ENCODE measurements around the gene PAPOLG. TPM values are rescaled to one million over a fixed set of nuclear protein-coding genes. Genes with fewer than 3 reads are reported as not detected.

The PAPOLG gene
- total RNA-seq, 1 donor from 2014 or later, result 60.8 TPM

- no peak overlapping the region for H3K27ac Mint-ChIP-seq
- H3K4me1 ChIP-seq, result no peaks in the 10 kb centered on the region
- no peaks in the 10 kb centered on the region for H3K79me2 ChIP-seq (ENCODE audit: low read depth)
- peaks cover 2% of the 10 kb centered on the region for H3K9me3 Mint-ChIP-seq
- no peaks in the 10 kb centered on the region for H3K4me1 Mint-ChIP-seq
- no peaks in the 10 kb centered on the region for H3K27me3 ChIP-seq
- H3K27me3 Mint-ChIP-seq (ENCODE audit: insufficient read depth, low read depth), result peaks cover 6% of the 10 kb centered on the region
- H4K20me1 ChIP-seq (ENCODE audit: low read depth), result no peaks in the 10 kb centered on the region
- no peak for DNase-seq (ENCODE audit: low spot score)
- H3F3A ChIP-seq (ENCODE audit: low read depth), result no peaks in the 10 kb centered on the region
- TF ChIP-seq EZH2 (IDR thresholded peaks at IDR 0.05), result no peak
- TF ChIP-seq, protein P1, sequence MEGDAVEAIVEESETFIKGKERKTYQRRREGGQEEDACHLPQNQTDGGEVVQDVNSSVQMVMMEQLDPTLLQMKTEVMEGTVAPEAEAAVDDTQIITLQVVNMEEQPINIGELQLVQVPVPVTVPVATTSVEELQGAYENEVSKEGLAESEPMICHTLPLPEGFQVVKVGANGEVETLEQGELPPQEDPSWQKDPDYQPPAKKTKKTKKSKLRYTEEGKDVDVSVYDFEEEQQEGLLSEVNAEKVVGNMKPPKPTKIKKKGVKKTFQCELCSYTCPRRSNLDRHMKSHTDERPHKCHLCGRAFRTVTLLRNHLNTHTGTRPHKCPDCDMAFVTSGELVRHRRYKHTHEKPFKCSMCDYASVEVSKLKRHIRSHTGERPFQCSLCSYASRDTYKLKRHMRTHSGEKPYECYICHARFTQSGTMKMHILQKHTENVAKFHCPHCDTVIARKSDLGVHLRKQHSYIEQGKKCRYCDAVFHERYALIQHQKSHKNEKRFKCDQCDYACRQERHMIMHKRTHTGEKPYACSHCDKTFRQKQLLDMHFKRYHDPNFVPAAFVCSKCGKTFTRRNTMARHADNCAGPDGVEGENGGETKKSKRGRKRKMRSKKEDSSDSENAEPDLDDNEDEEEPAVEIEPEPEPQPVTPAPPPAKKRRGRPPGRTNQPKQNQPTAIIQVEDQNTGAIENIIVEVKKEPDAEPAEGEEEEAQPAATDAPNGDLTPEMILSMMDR (IDR thresholded peaks at IDR 0.05), result no peak
- TF ChIP-seq EZH2phosphoT487 (IDR thresholded peaks at IDR 0.05), result no peak
- H3K4me3 ChIP-seq, result no peak overlapping the region
- H3K36me3 Mint-ChIP-seq, result no peaks in the 10 kb centered on the region
- no peak overlapping the region for H3K4me2 ChIP-seq
- H3K9ac ChIP-seq, result no peak overlapping the region
- H3K9me3 ChIP-seq (ENCODE audit: low read depth), result no peaks in the 10 kb centered on the region
- no peak overlapping the region for H3K4me3 Mint-ChIP-seq
- H2AFZ ChIP-seq (replicated peaks), result no peak overlapping the region
- H3K27ac ChIP-seq, result no peak overlapping the region
- H3K36me3 ChIP-seq, result no peaks in the 10 kb centered on the region
Measured at GRCh38 chr2:60717691-60718090, 38.4 kb upstream of the PAPOLG start.

GRCh38 chr2:60719331-60719730 is 36.7 kb upstream of the PAPOLG start:
- H3K4me3 ChIP-seq, result no peak overlapping the region
- H4K20me1 ChIP-seq (ENCODE audit: low read depth), result no peaks in the 10 kb centered on the region
- H3K79me2 ChIP-seq (ENCODE audit: low read depth), result no peaks in the 10 kb centered on the region
- no peaks in the 10 kb centered on the region for H3F3A ChIP-seq (ENCODE audit: low read depth)
- DNase-seq (ENCODE audit: low spot score), result no peak
- H3K27me3 ChIP-seq, result no peaks in the 10 kb centered on the region
- Mint-ChIP-seq H3K27ac (no peak overlapping the region), H3K36me3 (no peaks in the 10 kb centered on the region), H3K9me3 (peaks cover 5% of the 10 kb centered on the region), H3K4me1 (no peaks in the 10 kb centered on the region), H3K4me3 (no peak overlapping the region), H3K27me3 (ENCODE audit: insufficient read depth, low read depth) (peaks cover 8% of the 10 kb centered on the region)
- H3K27ac ChIP-seq, result no peak overlapping the region
- H3K4me2 ChIP-seq, result no peak overlapping the region
- H3K9me3 ChIP-seq (ENCODE audit: low read depth), result no peaks in the 10 kb centered on the region
- TF ChIP-seq, protein P1 (IDR thresholded peaks at IDR 0.05), result no peak
- no peak for TF ChIP-seq EZH2phosphoT487 (IDR thresholded peaks at IDR 0.05)
- peak overlapping the region; percentile 87 for H2AFZ ChIP-seq (replicated peaks)
- no peak overlapping the region for H3K9ac ChIP-seq
- no peaks in the 10 kb centered on the region for H3K36me3 ChIP-seq
- H3K4me1 ChIP-seq, result no peaks in the 10 kb centered on the region

GRCh38 chr2:60725466-60725865 is 30.6 kb upstream of the PAPOLG start:
- DNase-seq (ENCODE audit: low spot score), result no peak
- no peak overlapping the region for H3K4me3 ChIP-seq
- Mint-ChIP-seq H3K9me3 (peaks cover 12% of the 10 kb centered on the region), H3K27me3 (ENCODE audit: insufficient read depth, low read depth) (peaks cover 2% of the 10 kb centered on the region), H3K36me3 (no peaks in the 10 kb centered on the region), H3K4me3 (no peak overlapping the region), H3K27ac (no peak overlapping the region), H3K4me1 (no peaks in the 10 kb centered on the region)
- no peaks in the 10 kb centered on the region for H3K36me3 ChIP-seq
- no peaks in the 10 kb centered on the region for H3K27me3 ChIP-seq
- no peak overlapping the region for H3K4me2 ChIP-seq
- no peak overlapping the region for H3K27ac ChIP-seq
- TF ChIP-seq EZH2 (IDR thresholded peaks at IDR 0.05), result no peak
- TF ChIP-seq, protein P1 (IDR thresholded peaks at IDR 0.05), result no peak
- TF ChIP-seq EZH2phosphoT487 (IDR thresholded peaks at IDR 0.05), result no peak
- H3F3A ChIP-seq (ENCODE audit: low read depth), result no peaks in the 10 kb centered on the region
- no peak overlapping the region for H3K9ac ChIP-seq
- H3K4me1 ChIP-seq, result no peaks in the 10 kb centered on the region
- no peaks in the 10 kb centered on the region for H3K79me2 ChIP-seq (ENCODE audit: low read depth)
- H4K20me1 ChIP-seq (ENCODE audit: low read depth), result no peaks in the 10 kb centered on the region
- no peak overlapping the region for H2AFZ ChIP-seq (replicated peaks)
- H3K9me3 ChIP-seq (ENCODE audit: low read depth), result no peaks in the 10 kb centered on the region
